Activated naive CD8-positive, alpha-beta T cell treated with anti-CD3 and anti-CD28 coated beads, Interleukin-2, amount 50 U/mL, for 24 hours (primary cell): ENCODE results near the gene FAXDC2.

Source experiments
- ATAC-seq: fragments of 150-1000 bp; cut with Tn5 transposase; one replicate; pipeline ENCODE4 v1.10.0; 2021
- DNase-seq: peaks from one replicate; pipeline ENCODE4 v3.0.0; 2021
- H3K27ac Mint-ChIP-seq: one replicate; pipeline ENCODE4 v1.8.0; 2021; ENCODE audit warnings: mild to moderate bottlenecking, mixed read lengths
- H3K27me3 Mint-ChIP-seq: one replicate; pipeline ENCODE4 v1.8.0; 2021; ENCODE audit warnings: mixed read lengths
- H3K36me3 Mint-ChIP-seq: one replicate; pipeline ENCODE4 v1.8.0; 2021; ENCODE audit warnings: low read depth, mixed read lengths
- H3K4me1 Mint-ChIP-seq: one replicate; pipeline ENCODE4 v1.8.0; 2021; ENCODE audit warnings: mixed read lengths
- H3K4me3 Mint-ChIP-seq: one replicate; pipeline ENCODE4 v1.8.0; 2021; ENCODE audit warnings: mild to moderate bottlenecking, moderate library complexity, mixed read lengths
- H3K9me3 Mint-ChIP-seq: one replicate; pipeline ENCODE4 v1.8.0; 2021; ENCODE audit warnings: mixed read lengths

FAXDC2 gene

GRCh38 chr5:154871734-154872133 lies 21.3 kb upstream of the FAXDC2 start:
- Mint-ChIP-seq H3K4me1 (peaks cover 5% of the 10 kb centered on the region), H3K36me3 (peaks cover 57% of the 10 kb centered on the region), H3K9me3 (no peaks in the 10 kb centered on the region), H3K4me3 (no peak overlapping the region), H3K27ac (no peak overlapping the region), H3K27me3 (no peaks in the 10 kb centered on the region)
- DNase-seq (no peak), ATAC-seq (no peak)

- ATAC-seq: peak; percentile 52
- no peaks in the 10 kb centered on the region for H3K27me3 Mint-ChIP-seq
- no peak overlapping the region for H3K27ac Mint-ChIP-seq
- no peaks in the 10 kb centered on the region for H3K9me3 Mint-ChIP-seq
- peaks cover 58% of the 10 kb centered on the region for H3K36me3 Mint-ChIP-seq
- no peak overlapping the region for H3K4me3 Mint-ChIP-seq
- no peak for DNase-seq
- peaks cover 28% of the 10 kb centered on the region for H3K4me1 Mint-ChIP-seq
Observed at GRCh38 chr5:154868702-154869101, 18.3 kb upstream of the FAXDC2 start.

- no peak for DNase-seq
- no peak overlapping the region for H3K4me3 Mint-ChIP-seq
- no peaks in the 10 kb centered on the region for H3K9me3 Mint-ChIP-seq
- peaks cover 58% of the 10 kb centered on the region for H3K36me3 Mint-ChIP-seq
- peak overlapping the region; percentile 24 for H3K27ac Mint-ChIP-seq
- peaks cover 44% of the 10 kb centered on the region for H3K4me1 Mint-ChIP-seq
- no peak for ATAC-seq
- H3K27me3 Mint-ChIP-seq: no peaks in the 10 kb centered on the region
Observed at GRCh38 chr5:154866841-154867240, 16.4 kb upstream of the FAXDC2 start.

- H3K9me3 Mint-ChIP-seq: no peaks in the 10 kb centered on the region
- ATAC-seq: peak; percentile 66
- H3K4me1 Mint-ChIP-seq: peaks cover 56% of the 10 kb centered on the region
- no peak overlapping the region for H3K4me3 Mint-ChIP-seq
- no peaks in the 10 kb centered on the region for H3K27me3 Mint-ChIP-seq
- H3K36me3 Mint-ChIP-seq: peaks cover 55% of the 10 kb centered on the region
- H3K27ac Mint-ChIP-seq: peak overlapping the region; percentile 52
- DNase-seq: no peak
Observed at GRCh38 chr5:154865466-154866184, 15.2 kb upstream of the FAXDC2 start.

- H3K4me3 Mint-ChIP-seq: no peak overlapping the region
- no peaks in the 10 kb centered on the region for H3K9me3 Mint-ChIP-seq
- DNase-seq: no peak
- no peaks in the 10 kb centered on the region for H3K27me3 Mint-ChIP-seq
- no peak overlapping the region for H3K27ac Mint-ChIP-seq
- peaks cover 51% of the 10 kb centered on the region for H3K36me3 Mint-ChIP-seq
- ATAC-seq: no peak
- H3K4me1 Mint-ChIP-seq: peaks cover 70% of the 10 kb centered on the region
Observed at GRCh38 chr5:154863291-154864080, 13.1 kb upstream of the FAXDC2 start.

DNA sequence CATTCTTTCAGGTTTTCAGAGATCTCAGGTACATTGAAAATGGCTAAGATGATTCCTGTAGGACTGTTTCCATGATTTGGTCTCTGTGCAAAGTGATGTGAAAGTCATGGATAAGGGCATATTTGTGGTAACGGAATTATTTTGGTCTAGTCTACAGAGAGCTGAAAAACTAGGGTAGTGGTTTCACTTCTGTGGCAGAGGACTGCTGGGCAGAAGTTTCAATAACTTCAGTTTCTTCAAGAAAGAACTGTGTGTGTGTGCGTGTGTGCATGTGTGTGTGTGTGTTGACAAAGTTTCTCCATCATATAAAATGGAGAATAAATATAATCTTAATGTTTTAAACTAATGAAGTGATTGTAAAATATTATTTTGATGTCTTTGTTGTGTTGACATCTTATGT lies 12.4 kb upstream of the FAXDC2 start:
- Mint-ChIP-seq H3K4me1 (peaks cover 70% of the 10 kb centered on the region), H3K4me3 (no peak overlapping the region), H3K27me3 (no peaks in the 10 kb centered on the region), H3K36me3 (peaks cover 50% of the 10 kb centered on the region), H3K27ac (peak overlapping the region; percentile 28), H3K9me3 (no peaks in the 10 kb centered on the region)
- DNase-seq (no peak), ATAC-seq (no peak)

DNA sequence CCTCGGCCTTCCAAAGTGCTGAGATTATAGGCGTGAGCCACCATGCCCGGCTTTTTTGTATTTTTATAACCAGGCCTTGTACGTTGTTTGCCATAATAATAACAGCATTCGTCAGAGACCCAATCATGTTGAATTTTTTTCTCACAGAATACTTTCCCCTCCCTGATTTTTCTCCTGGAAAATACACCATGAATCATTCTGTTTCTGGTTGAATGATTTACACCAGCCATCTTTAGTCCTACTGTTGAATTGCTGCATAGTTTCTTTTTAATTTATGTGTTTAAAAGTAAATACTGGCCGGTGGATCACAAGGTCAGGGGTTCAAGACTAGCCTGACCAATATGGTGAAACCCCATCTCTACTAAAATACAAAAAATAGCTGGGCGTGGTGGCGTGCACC lies 11.5 kb upstream of the FAXDC2 start:
- no peaks in the 10 kb centered on the region for H3K27me3 Mint-ChIP-seq
- H3K4me1 Mint-ChIP-seq: peaks cover 69% of the 10 kb centered on the region
- no peaks in the 10 kb centered on the region for H3K9me3 Mint-ChIP-seq
- no peak overlapping the region for H3K4me3 Mint-ChIP-seq
- H3K36me3 Mint-ChIP-seq: peaks cover 47% of the 10 kb centered on the region
- ATAC-seq: no peak
- no peak overlapping the region for H3K27ac Mint-ChIP-seq
- no peak for DNase-seq

GRCh38 chr5:154860765-154861164 lies 10.4 kb upstream of the FAXDC2 start:
- Mint-ChIP-seq H3K36me3 (peaks cover 38% of the 10 kb centered on the region), H3K27ac (peak overlapping the region; percentile 99), H3K27me3 (no peaks in the 10 kb centered on the region), H3K4me3 (peak overlapping the region; percentile 99), H3K9me3 (no peaks in the 10 kb centered on the region), H3K4me1 (peaks cover 62% of the 10 kb centered on the region)
- ATAC-seq (no peak), DNase-seq (no peak)

GRCh38 chr5:154860123-154860522 lies 9.7 kb upstream of the FAXDC2 start:
- peak overlapping the region; percentile 99 for H3K27ac Mint-ChIP-seq
- no peaks in the 10 kb centered on the region for H3K27me3 Mint-ChIP-seq
- H3K36me3 Mint-ChIP-seq: peaks cover 31% of the 10 kb centered on the region
- H3K4me3 Mint-ChIP-seq: peak overlapping the region; percentile 99
- no peaks in the 10 kb centered on the region for H3K9me3 Mint-ChIP-seq
- no peak for ATAC-seq
- peak; percentile 13 for DNase-seq
- H3K4me1 Mint-ChIP-seq: peaks cover 56% of the 10 kb centered on the region

DNA sequence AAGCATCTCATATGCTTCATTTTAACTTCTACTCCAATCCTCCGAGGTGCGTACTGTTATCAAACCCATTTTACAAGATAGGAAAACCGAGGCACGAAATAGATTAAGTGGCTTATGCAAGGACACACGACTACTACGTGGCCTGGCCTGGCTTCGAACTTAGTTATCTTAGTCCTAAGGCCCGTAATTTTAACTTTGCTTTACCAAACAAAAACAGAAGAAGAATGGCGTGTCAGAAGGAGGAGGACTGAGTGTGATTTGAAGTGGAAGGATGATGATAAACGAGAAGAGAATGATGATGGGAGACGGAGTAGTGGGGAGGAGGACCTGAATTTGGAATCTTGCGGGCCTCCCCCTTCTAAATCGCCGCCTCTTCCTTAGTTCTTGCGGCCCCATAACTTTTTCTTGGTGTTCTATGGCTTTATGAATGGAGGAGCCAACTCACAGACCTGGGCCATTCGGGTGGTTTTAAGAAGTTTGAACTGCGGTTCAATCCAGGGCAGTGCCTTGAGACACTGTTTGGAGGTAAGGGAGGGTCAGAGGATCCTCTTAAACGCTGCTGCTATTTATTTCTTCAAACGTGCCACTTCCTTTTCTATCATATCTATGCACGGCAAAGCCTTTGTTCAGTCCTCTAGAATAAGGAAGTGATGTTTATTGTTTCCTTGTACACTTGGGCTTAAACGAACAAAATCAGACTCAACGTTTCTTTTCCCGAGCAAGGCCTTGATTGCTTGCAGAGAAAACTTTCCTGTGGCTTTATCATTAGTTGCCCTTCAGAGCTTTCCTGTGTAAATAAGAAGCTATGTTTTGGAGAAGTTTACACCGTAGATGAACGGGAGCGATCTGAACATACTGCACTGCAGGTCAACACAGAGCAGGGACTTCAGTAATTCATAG lies 8.8 kb upstream of the FAXDC2 start:
- H3K36me3 Mint-ChIP-seq: peaks cover 24% of the 10 kb centered on the region
- ATAC-seq: no peak
- H3K4me3 Mint-ChIP-seq: peak overlapping the region; percentile 99
- no peaks in the 10 kb centered on the region for H3K9me3 Mint-ChIP-seq
- H3K4me1 Mint-ChIP-seq: peaks cover 48% of the 10 kb centered on the region
- peak; percentile 7 for DNase-seq
- peak overlapping the region; percentile 99 for H3K27ac Mint-ChIP-seq
- H3K27me3 Mint-ChIP-seq: no peaks in the 10 kb centered on the region

DNA sequence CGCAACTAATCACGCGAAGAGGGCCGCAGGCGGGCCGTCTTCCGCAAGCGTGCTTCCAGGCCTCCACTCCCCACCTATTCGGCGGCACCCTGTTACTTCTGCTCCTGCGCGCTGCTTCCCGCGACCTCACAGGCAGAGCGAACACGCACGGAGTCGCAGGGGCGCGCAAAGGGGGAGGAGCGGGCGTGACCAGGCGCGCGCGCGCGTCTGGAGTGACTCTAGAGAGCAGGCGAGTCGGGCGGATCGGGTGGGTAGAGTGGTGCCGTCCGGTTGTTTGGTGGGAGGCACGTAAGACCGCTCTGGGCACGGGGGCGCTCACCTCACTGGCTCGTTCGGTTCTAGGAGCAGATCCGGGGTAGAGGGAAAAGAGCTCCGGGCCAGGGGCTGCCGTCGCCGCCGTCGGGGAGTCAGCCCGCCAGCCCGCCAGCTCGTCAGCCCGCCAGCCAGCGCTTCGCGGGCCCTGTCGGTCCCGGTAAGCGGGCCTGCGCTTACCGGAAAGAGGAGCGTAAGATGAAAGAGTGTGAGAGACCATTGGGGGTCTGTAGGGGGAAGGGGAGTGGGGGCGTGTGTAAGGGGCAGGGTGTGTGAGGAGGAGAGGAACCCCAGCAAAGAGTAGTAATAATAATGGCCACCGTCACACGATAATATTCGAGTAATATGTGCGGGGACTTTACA lies 8.0 kb upstream of the FAXDC2 start, which contains the start of gene CNOT8:
Gene CNOT8, plus strand, starts transcription at position 331 of the 675 bp plus-strand sequence. CDS start 4,652 bp downstream, outside the sequence.
- DNase-seq (peak; percentile 98), ATAC-seq (peak; percentile 93)
- Mint-ChIP-seq H3K4me3 (peak within 1 kb of the TSS; percentile 99), H3K9me3 (no peaks in the 10 kb centered on the region), H3K27me3 (no peaks in the 10 kb centered on the region), H3K36me3 (peaks cover 19% of the 10 kb centered on the region), H3K27ac (peak within 1 kb of the TSS; percentile 99), H3K4me1 (peaks cover 46% of the 10 kb centered on the region)

DNA sequence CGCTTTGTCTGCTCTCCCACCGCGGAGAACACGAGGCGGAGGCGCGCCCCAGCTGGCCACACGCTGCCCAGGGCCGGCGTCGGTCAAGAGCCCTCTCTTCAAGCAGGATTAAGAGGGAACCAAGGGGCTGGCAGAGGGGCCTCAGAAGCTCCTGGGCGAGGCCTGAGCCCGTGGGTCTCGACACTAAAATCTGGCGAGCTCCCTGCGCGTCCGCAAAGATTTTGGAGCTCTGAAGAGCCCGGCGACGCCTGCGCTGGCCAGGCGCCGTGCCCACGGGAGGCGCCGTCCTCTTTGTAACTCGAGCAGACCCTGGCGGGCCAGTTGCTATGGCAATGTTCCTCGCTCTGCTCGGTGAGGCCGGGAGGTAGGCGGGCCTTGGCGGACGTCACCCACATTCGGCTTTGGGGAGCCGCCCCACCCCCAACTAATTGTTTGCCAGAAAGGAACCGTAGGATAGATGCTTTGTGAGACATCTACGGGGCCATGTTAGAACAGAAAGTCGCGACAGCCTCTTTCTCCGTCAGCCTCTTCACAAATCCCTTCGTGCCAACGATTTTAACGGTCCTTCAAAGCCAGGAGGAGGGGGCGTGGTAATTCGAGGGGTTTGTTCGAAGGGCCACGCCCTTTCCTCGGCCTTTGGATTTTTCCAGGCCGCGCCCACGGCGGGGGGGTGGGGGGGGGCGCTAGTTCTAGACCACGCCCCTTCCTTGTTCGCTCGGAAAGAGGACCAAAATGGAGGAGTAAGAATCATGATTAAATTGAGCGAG lies 7.3 kb upstream of the FAXDC2 start:
- peak; percentile 58 for ATAC-seq
- H3K27ac Mint-ChIP-seq: peak overlapping the region; percentile 99
- peak; percentile 86 for DNase-seq
- peaks cover 12% of the 10 kb centered on the region for H3K36me3 Mint-ChIP-seq
- H3K4me1 Mint-ChIP-seq: peaks cover 40% of the 10 kb centered on the region
- no peaks in the 10 kb centered on the region for H3K9me3 Mint-ChIP-seq
- no peaks in the 10 kb centered on the region for H3K27me3 Mint-ChIP-seq
- peak overlapping the region; percentile 99 for H3K4me3 Mint-ChIP-seq

GRCh38 chr5:154851351-154851750 lies 948 bp upstream of the FAXDC2 start:
- Mint-ChIP-seq H3K36me3 (no peaks in the 10 kb centered on the region), H3K27ac (no peak overlapping the region), H3K4me1 (peaks cover 12% of the 10 kb centered on the region), H3K4me3 (no peak overlapping the region), H3K9me3 (no peaks in the 10 kb centered on the region), H3K27me3 (no peaks in the 10 kb centered on the region)
- no peak for ATAC-seq
- no peak for DNase-seq
